Left forelimb (tissue), 1 donor: Measurements from ENCODE around the gene KNSTRN.

ENCODE experiments used
- DNase-seq: peaks from one replicate; pipeline ENCODE4 v3.0.0-alpha.2; 2018; ENCODE audit warnings: low spot score

Gene KNSTRN

GRCh38 chr15:40382580-40383456 is at the start of gene KNSTRN:
Gene KNSTRN (plus strand): TSS chr15:40382721. CDS start chr15:40382836, 115 bp downstream.
- peak; percentile 87 for DNase-seq

GRCh38 chr15:40333922-40334492 is 48.5 kb upstream of the KNSTRN start:
- no peak for DNase-seq

GRCh38 chr15:40334541-40334940 is 48.0 kb upstream of the KNSTRN start:
- DNase-seq: no peak

- no peak for DNase-seq
These were observed 47.4 kb upstream of the KNSTRN start for GRCh38 chr15:40334941-40335795.

- DNase-seq: no peak
These were observed 46.4 kb upstream of the KNSTRN start for GRCh38 chr15:40335938-40336743.

- no peak for DNase-seq
These were observed 45.8 kb upstream of the KNSTRN start for GRCh38 chr15:40336744-40337122.

- no peak for DNase-seq
These were observed 44.9 kb upstream of the KNSTRN start for GRCh38 chr15:40337597-40337996.

- no peak for DNase-seq
These were observed 44.4 kb upstream of the KNSTRN start for GRCh38 chr15:40338041-40338657.

- DNase-seq: no peak
These were observed 43.5 kb upstream of the KNSTRN start for GRCh38 chr15:40338921-40339620.

GRCh38 chr15:40339621-40339945 is 42.9 kb upstream of the KNSTRN start:
- no peak for DNase-seq

GRCh38 chr15:40340038-40340739 is 42.3 kb upstream of the KNSTRN start:
- no peak for DNase-seq

- peak; percentile 78 for DNase-seq
These were observed 41.7 kb upstream of the KNSTRN start, which contains the start of gene CCDC9B for GRCh38 chr15:40340740-40341400. Gene CCDC9B (minus strand): TSS chr15:40340939. CDS start chr15:40340819, 120 bp downstream.

- DNase-seq: no peak
These were observed 39.9 kb upstream of the KNSTRN start for GRCh38 chr15:40342416-40343320.

GRCh38 chr15:40343512-40343911 is 39.0 kb upstream of the KNSTRN start:
- DNase-seq: no peak

- no peak for DNase-seq
These were observed 38.3 kb upstream of the KNSTRN start for GRCh38 chr15:40344217-40344616.

GRCh38 chr15:40344631-40345120 is 37.8 kb upstream of the KNSTRN start:
- DNase-seq: no peak

- no peak for DNase-seq
These were observed 37.2 kb upstream of the KNSTRN start for GRCh38 chr15:40345225-40345866.
